Measurements from ENCODE around the gene INO80.

INO80 gene

GRCh38 chr15:41073028-41073427, 43.1 kb downstream of the INO80 start:
- POLR2A ChIA-PET: no interaction called here

GRCh38 chr15:41072013-41072412, 44.1 kb downstream of the INO80 start:
- no peak for DNase-seq (ENCODE audit: extremely low spot score)
- ChIA-PET POLR2A (no interaction called here), CTCF (interaction anchor here (1.2 to 2.6 kb wide), 3 partner anchors 12 to 39 kb away, joined by 4 to 7 read pairs (median 4); no protein-coding TSS in a partner anchor)
- TF ChIP-seq CTCF (IDR thresholded peaks at IDR 0.05; ENCODE audit: control extremely low read depth, extremely low read depth, low read depth, missing control alignments): no peak

More at GRCh38 chr15:41073028-41073427, 43.1 kb downstream of the INO80 start:
- no peak for DNase-seq (ENCODE audit: extremely low spot score)
- CTCF ChIA-PET: interaction anchor here (0.8 to 2.6 kb wide), 6 partner anchors 9 to 132 kb away, joined by 3 to 7 read pairs (median 4); no protein-coding TSS in a partner anchor
- no peak for TF ChIP-seq CTCF (IDR thresholded peaks at IDR 0.05; ENCODE audit: control extremely low read depth, extremely low read depth, low read depth, missing control alignments)

GRCh38 chr15:41066516-41066915, 49.6 kb downstream of the INO80 start:
- POLR2A ChIA-PET: interaction anchor here (0.7 kb wide), 1 partner anchor 91 kb away, joined by 3 read pairs; no protein-coding TSS in a partner anchor
- DNase-seq (ENCODE audit: extremely low spot score): no peak
- TF ChIP-seq CTCF (IDR thresholded peaks at IDR 0.05; ENCODE audit: control extremely low read depth, extremely low read depth, low read depth, missing control alignments): no peak
- CTCF ChIA-PET: interaction anchor here (1.5 to 2.2 kb wide), 3 partner anchors 12 to 125 kb away, joined by 3 to 8 read pairs (median 6); no protein-coding TSS in a partner anchor

GRCh38 chr15:41061667-41062066, 54.4 kb downstream of the INO80 start:
- ChIA-PET POLR2A (no interaction called here), CTCF (interaction anchor here (1.3 kb wide), 1 partner anchor 157 kb away, joined by 4 read pairs; no protein-coding TSS in a partner anchor)
- DNase-seq (ENCODE audit: extremely low spot score): no peak
- TF ChIP-seq CTCF (IDR thresholded peaks at IDR 0.05; ENCODE audit: control extremely low read depth, extremely low read depth, low read depth, missing control alignments): no peak

GRCh38 chr15:41060505-41060904, 55.6 kb downstream of the INO80 start:
- no peak for DNase-seq (ENCODE audit: extremely low spot score)
- ChIA-PET CTCF (interaction anchor here (1.1 kb wide), 1 partner anchor 35 kb away, joined by 3 read pairs; no protein-coding TSS in a partner anchor), POLR2A (no interaction called here)
- TF ChIP-seq CTCF (IDR thresholded peaks at IDR 0.05; ENCODE audit: control extremely low read depth, extremely low read depth, low read depth, missing control alignments): no peak

- DNase-seq (ENCODE audit: extremely low spot score): no peak
- no peak for TF ChIP-seq CTCF (IDR thresholded peaks at IDR 0.05; ENCODE audit: control extremely low read depth, extremely low read depth, low read depth, missing control alignments)
- ChIA-PET CTCF (no interaction called here), POLR2A (no interaction called here)
Measured at GRCh38 chr15:41056810-41057209, 59.3 kb downstream of the INO80 start.

Data from GM10248 (cell line).